Measurements from ENCODE around the gene LZTR1. TPM values are rescaled to one million over a fixed set of nuclear protein-coding genes. Genes with fewer than 3 reads are reported as not detected.

The LZTR1 gene
- total and polyA plus RNA-seq, 2 of the 4 experiments (the other 2 are of a cell fraction) = 22.8 to 41.3 TPM

DNA sequence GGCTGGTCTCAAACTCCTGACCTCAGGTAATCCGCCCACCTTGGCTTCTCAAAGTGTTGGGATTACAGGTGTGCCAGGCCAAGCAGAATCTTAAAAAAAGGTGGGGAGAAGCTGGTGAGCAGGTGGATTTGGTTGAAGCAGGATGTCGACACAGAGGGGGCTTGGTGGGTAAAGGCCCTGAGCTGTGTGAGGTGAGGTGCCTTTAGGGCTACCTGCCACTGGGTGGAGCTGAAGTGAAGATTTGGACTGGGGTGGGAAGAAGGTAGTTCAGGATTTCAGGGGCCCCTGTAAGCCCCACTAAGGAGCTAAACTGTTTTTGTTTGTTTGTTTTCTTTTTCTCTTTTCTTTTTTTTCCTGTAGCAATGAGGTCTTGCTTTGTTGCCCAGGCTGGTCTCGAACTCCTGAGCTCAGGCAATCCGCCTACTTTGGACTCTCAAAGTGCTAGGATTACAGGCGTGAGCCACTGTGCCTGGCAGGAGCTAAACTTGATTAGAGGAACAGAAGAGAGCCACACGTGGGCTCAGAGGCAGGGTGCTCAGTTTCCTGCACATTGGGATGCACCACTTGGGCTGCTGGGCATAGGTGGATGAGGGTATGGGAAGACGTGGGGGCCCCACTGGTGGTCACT is 38.8 kb downstream of the LZTR1 start:
- no peak overlapping the region for H2BK120ac ChIP-seq (ENCODE audit: low read depth, low read length)
- WGBS, 2 experiments (ENCODE audit: extremely low coverage in 2 of 2, insufficient read length in 1 of 2) = 80% methylated on average over 1 of the region's 7 CpGs; no CpG with 5 or more reads in 1 of the 2 experiments
- H3K9ac ChIP-seq (ENCODE audit: low read depth, low read length) = no peak overlapping the region
- no peak overlapping the region for H3K4me3 ChIP-seq (ENCODE audit: insufficient read depth, low read depth, low read length)
- H3K4me2 ChIP-seq (ENCODE audit: low read depth, low read length) = no peak overlapping the region
- H2AK9ac ChIP-seq (replicated peaks; ENCODE audit: low read depth, low read length, poor library complexity) = no peak overlapping the region
- H3K14ac ChIP-seq (replicated peaks; ENCODE audit: low read depth, low read length) = no peak overlapping the region
- intact Hi-C loops (cut with micrococcal nuclease) = no loop called here
- no peak overlapping the region for H2BK5ac ChIP-seq (ENCODE audit: low read depth, low read length, poor library complexity, severe bottlenecking)
- no TSS peak for BruUV-seq (replicated peaks)
- H3K36me3 ChIP-seq (ENCODE audit: control insufficient read depth, insufficient read depth, low read length) = no peaks in the 10 kb centered on the region
- H4K91ac ChIP-seq (ENCODE audit: insufficient read depth, low read depth, low read length) = no peak overlapping the region
- no peak overlapping the region for H4K5ac ChIP-seq (ENCODE audit: low read depth, low read length)
- no peaks in the 10 kb centered on the region for H3K9me3 ChIP-seq (ENCODE audit: control insufficient read depth, insufficient read depth, low read length)
- H3K56ac ChIP-seq (ENCODE audit: extremely low read depth, insufficient read depth, low read length) = no peak overlapping the region
- no peaks in the 10 kb centered on the region for H3K79me1 ChIP-seq (ENCODE audit: low read depth in 1 of 2, low read length in 2 of 2)
- no peaks in the 10 kb centered on the region for H3K4me1 ChIP-seq (ENCODE audit: control insufficient read depth, insufficient read depth, low read length)
- no peaks in the 10 kb centered on the region for H4K20me1 ChIP-seq (ENCODE audit: insufficient read depth, low read length)
- dilution Hi-C loops (cut with HindIII; ENCODE audit: low sequenced_read_pairs, unreplicated experiment) = no loop called here
- no peak overlapping the region for H2BK15ac ChIP-seq (ENCODE audit: low read depth, low read length)
- no peak overlapping the region for H2BK20ac ChIP-seq (ENCODE audit: low read depth, low read length)
- no peak overlapping the region for H3K23ac ChIP-seq (ENCODE audit: low read depth, low read length)
- POLR2A ChIA-PET (ENCODE audit: unreplicated experiment) = no interaction called here
- no peak overlapping the region for H3K4ac ChIP-seq (ENCODE audit: low read depth, low read length)
- H4K8ac ChIP-seq (ENCODE audit: low read depth in 2 of 2, low read length in 2 of 2) = no peak overlapping the region
- in situ Hi-C loops (cut with MboI; ENCODE audit: low sequenced_read_pairs) = no loop called here
- H3K27ac ChIP-seq (ENCODE audit: insufficient read depth, low read length) = no peak overlapping the region
- H2AFZ ChIP-seq (replicated peaks; ENCODE audit: low read length, poor library complexity) = no peak overlapping the region
- peaks cover 7% of the 10 kb centered on the region for H3K27me3 ChIP-seq (ENCODE audit: control insufficient read depth, insufficient read depth, low read length)
- no peaks in the 10 kb centered on the region for H3K9me1 ChIP-seq (ENCODE audit: insufficient read depth, low read length)
- DNase-seq (no peak), ATAC-seq (ENCODE audit: low read depth) (peak; percentile 54; the same call in 1 of the 2 replicates)
- TF ChIP-seq, protein P1, sequence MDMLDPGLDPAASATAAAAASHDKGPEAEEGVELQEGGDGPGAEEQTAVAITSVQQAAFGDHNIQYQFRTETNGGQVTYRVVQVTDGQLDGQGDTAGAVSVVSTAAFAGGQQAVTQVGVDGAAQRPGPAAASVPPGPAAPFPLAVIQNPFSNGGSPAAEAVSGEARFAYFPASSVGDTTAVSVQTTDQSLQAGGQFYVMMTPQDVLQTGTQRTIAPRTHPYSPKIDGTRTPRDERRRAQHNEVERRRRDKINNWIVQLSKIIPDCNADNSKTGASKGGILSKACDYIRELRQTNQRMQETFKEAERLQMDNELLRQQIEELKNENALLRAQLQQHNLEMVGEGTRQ (IDR thresholded peaks at IDR 0.05; ENCODE audit: low read depth, low read length) = no peak
- TF ChIP-seq RAD21 (IDR thresholded peaks at IDR 0.05; ENCODE audit: low read length) (peak; percentile 51), SMC3 (IDR thresholded peaks at IDR 0.05; ENCODE audit: low read depth, low read length) (peak; percentile 27; the same call in 1 of the 2 replicates), CEBPB (IDR thresholded peaks at IDR 0.05; ENCODE audit: low read depth, low read length) (no peak), POLR2A (IDR thresholded peaks at IDR 0.05; ENCODE audit: low read depth, low read length) (no peak), MAFK (IDR thresholded peaks at IDR 0.05; ENCODE audit: low read depth, low read length) (no peak), RCOR1 (IDR thresholded peaks at IDR 0.05; ENCODE audit: insufficient replicate concordance, low read length) (no peak), MXI1 (IDR thresholded peaks at IDR 0.05; ENCODE audit: borderline replicate concordance, low read depth, low read length) (no peak), FOS (IDR thresholded peaks at IDR 0.05; ENCODE audit: low read depth, low read length) (no peak), NFE2L2 (IDR thresholded peaks at IDR 0.05; ENCODE audit: low read depth, low read length) (no peak), RFX5 (IDR thresholded peaks at IDR 0.05; ENCODE audit: low read depth, low read length) (no peak), CHD1 (IDR thresholded peaks at IDR 0.05; ENCODE audit: low read depth, low read length) (no peak), MAZ (IDR thresholded peaks at IDR 0.05; ENCODE audit: borderline replicate concordance, low read depth, low read length) (no peak), BHLHE40 (IDR thresholded peaks at IDR 0.05; ENCODE audit: low read depth, low read length) (no peak)
- TF ChIP-seq, protein P2, sequence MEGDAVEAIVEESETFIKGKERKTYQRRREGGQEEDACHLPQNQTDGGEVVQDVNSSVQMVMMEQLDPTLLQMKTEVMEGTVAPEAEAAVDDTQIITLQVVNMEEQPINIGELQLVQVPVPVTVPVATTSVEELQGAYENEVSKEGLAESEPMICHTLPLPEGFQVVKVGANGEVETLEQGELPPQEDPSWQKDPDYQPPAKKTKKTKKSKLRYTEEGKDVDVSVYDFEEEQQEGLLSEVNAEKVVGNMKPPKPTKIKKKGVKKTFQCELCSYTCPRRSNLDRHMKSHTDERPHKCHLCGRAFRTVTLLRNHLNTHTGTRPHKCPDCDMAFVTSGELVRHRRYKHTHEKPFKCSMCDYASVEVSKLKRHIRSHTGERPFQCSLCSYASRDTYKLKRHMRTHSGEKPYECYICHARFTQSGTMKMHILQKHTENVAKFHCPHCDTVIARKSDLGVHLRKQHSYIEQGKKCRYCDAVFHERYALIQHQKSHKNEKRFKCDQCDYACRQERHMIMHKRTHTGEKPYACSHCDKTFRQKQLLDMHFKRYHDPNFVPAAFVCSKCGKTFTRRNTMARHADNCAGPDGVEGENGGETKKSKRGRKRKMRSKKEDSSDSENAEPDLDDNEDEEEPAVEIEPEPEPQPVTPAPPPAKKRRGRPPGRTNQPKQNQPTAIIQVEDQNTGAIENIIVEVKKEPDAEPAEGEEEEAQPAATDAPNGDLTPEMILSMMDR (conservative IDR thresholded peaks at IDR 0.05; ENCODE audit: low read depth, low read length) = peak; percentile 42
- TF ChIP-seq, protein P3, sequence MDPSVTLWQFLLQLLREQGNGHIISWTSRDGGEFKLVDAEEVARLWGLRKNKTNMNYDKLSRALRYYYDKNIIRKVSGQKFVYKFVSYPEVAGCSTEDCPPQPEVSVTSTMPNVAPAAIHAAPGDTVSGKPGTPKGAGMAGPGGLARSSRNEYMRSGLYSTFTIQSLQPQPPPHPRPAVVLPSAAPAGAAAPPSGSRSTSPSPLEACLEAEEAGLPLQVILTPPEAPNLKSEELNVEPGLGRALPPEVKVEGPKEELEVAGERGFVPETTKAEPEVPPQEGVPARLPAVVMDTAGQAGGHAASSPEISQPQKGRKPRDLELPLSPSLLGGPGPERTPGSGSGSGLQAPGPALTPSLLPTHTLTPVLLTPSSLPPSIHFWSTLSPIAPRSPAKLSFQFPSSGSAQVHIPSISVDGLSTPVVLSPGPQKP (IDR thresholded peaks at IDR 0.05; ENCODE audit: borderline replicate concordance, low read depth, low read length) = no peak
- CTCF ChIA-PET = interaction anchor here (0.7 to 1.2 kb wide), 2 partner anchors 18 to 24 kb away, joined by 3 read pairs; no protein-coding TSS in a partner anchor
- H3K18ac ChIP-seq (ENCODE audit: low read depth, low read length) = no peak overlapping the region
- no peak overlapping the region for H2AK5ac ChIP-seq (ENCODE audit: low read depth, low read length)
